HG02678 (cell line): ENCODE results near the gene PIEZO1.
"Not testable (repeated sequence)": the region's sequence is repeated elsewhere in the genome, so short reads cannot be mapped to it uniquely, and the experiment has no call there.

Source experiments
- ATAC-seq: cut with Tn5 transposase; IDR thresholded peaks from one replicate; pipeline ENCODE4 v1.9.1; 2021; ENCODE audit warnings: mild to moderate bottlenecking, moderate library complexity; ENCODE audit not compliant: unreplicated experiment

The PIEZO1 gene, protein sequence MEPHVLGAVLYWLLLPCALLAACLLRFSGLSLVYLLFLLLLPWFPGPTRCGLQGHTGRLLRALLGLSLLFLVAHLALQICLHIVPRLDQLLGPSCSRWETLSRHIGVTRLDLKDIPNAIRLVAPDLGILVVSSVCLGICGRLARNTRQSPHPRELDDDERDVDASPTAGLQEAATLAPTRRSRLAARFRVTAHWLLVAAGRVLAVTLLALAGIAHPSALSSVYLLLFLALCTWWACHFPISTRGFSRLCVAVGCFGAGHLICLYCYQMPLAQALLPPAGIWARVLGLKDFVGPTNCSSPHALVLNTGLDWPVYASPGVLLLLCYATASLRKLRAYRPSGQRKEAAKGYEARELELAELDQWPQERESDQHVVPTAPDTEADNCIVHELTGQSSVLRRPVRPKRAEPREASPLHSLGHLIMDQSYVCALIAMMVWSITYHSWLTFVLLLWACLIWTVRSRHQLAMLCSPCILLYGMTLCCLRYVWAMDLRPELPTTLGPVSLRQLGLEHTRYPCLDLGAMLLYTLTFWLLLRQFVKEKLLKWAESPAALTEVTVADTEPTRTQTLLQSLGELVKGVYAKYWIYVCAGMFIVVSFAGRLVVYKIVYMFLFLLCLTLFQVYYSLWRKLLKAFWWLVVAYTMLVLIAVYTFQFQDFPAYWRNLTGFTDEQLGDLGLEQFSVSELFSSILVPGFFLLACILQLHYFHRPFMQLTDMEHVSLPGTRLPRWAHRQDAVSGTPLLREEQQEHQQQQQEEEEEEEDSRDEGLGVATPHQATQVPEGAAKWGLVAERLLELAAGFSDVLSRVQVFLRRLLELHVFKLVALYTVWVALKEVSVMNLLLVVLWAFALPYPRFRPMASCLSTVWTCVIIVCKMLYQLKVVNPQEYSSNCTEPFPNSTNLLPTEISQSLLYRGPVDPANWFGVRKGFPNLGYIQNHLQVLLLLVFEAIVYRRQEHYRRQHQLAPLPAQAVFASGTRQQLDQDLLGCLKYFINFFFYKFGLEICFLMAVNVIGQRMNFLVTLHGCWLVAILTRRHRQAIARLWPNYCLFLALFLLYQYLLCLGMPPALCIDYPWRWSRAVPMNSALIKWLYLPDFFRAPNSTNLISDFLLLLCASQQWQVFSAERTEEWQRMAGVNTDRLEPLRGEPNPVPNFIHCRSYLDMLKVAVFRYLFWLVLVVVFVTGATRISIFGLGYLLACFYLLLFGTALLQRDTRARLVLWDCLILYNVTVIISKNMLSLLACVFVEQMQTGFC (N-terminal part only)

DNA sequence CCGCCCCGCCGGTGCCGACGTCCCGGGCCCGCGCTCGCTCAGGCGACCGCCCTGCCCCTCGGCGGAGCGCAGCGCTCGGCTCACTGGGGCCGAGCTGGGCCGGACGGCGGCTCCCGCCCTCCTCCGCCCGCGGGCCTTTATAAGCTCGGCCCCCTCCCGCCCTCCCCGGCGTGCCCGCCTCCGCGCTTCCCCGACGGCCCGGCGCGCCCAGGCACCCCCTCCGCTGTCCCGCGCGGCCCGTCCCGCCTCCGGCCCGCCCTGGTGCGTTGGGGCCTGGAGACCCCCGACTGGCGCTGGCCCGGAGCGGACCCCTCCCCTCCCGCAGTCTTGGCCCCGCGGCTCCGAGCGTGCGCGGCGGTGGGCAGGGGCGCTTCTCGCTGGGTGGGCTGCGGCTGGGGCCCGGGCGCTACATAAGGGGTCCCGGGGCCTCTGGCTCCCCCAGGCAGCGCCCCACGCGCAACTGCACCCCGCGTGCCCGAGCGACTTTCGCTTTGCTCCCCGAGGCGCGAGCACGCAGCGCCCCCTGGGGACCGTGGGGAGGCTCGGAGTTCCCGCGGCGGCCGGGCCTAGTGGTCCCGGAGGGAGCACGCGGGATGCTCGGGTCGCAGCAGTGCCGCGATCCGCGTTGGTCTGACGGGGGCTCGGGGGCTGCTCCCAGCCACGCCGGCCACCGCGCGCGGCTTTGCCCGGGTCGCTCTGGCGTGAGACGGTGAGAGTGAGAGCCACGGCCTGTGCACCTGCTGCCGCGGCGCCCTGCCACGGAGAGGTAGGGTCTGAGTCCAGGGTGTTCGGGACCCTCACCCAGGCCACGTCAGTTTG, at the start of gene PIEZO1:
TSS of gene PIEZO1 (minus strand) at position 115 of the 819 bp plus-strand sequence. CDS start 256 bp downstream, outside the sequence.
- peak; percentile 33 for ATAC-seq

DNA sequence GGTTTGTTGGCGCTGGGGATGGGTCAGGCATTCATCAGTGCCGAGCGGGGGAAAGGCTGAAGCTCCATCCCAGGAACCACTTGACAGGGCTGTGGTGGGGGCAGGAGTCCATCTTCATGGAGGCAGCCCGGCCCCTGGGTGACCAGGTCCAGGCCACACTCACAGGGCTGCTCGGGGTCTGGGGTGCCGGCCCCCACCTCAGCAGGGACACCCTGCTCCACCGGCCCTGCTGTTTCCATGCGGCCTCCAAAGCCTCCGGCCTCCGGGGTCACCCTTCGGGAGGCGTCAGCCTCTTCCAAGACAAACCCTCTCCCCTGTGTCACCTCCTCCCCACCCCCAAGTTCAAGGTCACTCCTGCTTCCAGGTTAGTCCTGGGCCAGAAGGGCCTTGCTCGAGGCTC, 49.6 kb upstream of the PIEZO1 start:
- ATAC-seq: no peak

DNA sequence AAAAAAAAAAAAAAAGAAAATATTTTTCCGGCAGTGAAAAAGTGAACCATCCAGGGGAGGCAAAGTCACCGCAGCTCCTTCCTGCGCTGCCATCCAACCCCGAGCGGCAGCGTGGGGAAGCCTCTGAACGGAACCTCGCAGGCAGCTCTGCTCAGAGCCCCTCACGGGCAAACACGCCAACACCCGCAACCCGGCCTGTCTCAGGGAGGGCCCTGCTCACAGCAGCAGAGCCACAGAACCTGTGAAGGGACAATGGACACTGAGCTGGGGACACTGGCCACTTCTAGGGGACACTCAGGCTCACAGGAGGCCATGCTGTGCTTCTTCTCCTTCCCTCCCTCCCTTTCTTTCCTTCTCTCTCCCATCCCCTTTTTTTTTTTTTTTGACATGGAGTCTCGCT, 48.1 kb upstream of the PIEZO1 start:
- ATAC-seq: no peak

DNA sequence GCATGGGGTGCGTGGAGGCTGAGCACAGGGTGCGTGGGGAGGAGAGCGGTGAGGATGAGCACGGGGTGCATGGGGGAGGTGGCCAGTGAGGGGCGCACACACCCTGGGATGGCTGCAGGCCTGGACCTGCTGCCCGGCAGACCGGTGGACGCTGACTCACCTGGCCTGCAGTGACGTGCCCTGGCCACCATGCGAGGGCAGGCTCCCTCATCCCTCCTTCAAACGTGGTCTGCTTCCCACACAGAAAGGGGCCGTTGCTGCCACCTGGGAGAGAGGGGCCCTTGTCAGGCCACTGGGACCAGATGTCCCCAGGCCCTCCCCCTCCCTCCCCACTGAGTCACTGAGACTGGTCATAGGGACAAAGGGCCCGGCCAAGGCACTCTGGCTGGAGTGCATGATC, 46.8 kb upstream of the PIEZO1 start:
- ATAC-seq: no peak

DNA sequence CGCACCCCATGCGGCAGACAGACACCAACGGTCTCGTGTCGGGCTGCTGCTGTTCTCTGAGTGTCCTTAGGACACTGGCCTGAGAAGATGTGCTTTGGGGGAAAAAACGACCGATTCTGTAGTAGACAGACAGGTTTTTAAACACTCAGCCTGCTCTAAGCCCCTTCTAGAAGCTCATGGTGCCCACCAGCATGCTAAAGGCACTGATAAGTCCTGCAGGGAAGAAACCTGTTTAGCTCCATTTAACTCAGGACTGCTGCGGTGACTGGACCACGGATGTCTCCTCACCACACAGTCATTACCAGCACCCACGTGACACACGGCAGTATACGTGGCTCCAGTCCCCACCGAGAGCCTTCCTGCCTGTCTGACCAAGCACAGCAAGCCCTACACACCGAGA, 45.8 kb upstream of the PIEZO1 start:
- ATAC-seq: no peak

DNA sequence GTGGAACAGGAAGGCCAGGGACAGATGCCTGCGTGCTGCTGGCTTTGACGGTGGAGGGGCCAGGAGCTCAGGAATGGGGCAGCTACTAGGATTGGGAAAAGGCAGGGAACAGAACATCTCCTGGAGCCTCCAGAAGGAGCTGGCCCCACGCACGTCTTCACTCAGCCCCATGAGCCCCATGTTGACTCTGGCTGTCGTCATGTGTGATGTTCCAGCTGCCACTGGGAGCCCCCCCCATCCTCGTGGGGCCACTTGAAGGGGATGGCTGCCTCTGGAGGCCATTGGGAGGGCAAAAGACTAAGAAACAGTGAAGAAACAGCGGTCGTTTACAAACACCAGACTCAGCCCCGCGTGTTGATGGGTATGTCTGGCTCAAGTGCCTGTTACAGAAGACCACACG, 45.2 kb upstream of the PIEZO1 start:
- no peak for ATAC-seq

DNA sequence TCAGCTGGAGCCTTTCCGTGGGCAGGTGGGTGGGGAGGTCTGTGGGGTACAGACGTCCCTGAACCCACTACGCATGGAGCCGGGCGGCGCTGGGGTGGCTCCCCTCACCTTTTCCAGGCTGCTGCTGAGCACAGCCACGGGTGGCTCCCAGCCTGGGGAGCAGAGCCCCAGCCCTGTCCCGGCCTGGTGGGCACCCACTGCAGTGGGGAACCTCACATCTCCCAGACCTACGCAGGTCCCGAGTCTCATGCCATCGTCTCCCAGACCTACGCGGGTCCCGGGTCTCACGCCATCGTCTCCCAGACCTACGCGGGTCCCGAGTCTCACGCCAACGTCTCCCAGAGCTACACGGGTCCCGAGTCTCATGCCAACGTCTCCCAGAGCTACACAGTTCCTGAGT, 43.7 kb upstream of the PIEZO1 start:
- no peak for ATAC-seq

DNA sequence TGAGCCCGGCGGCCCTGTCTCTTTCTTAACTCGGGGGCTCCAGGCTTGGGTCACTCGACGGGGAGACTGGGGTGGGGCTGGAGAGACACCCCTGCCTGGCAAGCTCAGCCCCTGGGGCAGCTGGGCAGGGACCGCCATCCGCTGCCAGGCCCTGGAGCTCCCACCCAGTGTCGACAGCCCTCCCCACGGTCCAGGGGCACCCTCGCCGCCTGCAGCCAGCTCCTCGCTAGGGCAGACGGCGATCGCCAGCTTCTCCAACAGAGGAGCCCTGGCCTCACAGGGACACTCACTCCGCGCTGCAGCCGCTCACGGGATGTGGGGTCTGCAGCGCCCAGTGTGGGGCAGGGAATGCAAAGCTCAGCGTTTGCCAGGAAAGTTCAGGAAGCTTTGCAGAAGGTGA, 42.7 kb upstream of the PIEZO1 start:
- no peak for ATAC-seq

DNA sequence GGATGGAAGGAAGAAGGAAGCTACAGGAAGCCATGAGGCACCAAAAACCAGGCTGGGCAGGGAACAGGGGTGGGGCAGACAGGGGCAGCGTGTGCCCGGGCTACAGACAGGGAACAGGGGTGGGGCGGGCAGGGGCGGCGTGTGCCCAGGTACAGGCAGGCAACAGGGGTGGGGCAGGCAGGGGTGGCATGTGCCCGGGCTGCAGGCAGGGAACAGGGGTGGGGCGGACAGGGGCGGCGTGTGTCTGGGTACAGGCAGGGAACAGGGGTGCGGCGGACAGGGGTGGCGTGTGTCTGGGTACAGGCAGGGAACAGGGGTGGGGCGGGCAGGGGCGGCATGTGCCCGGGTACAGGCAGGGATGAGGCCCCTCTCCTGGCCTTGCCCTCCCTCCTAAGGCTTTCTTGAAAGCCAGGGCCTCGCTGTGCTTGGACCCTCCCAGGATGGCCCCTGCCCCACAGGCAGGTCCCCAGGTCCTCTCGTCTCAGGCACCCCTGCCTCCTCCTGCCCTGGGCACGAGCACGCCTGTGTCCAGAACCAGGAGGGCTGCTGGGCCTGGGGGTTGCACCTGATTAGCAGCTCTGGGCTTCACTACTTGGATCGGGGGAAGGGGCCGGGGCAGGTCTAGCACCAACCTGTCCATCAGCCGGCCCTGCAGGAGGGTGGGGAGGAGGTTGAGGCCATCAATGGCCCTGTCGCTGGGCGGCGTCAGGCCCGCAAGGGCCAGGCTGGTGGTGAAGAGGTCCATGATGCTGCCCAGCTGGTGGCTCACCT, 41.2 kb upstream of the PIEZO1 start:
- ATAC-seq: no peak

DNA sequence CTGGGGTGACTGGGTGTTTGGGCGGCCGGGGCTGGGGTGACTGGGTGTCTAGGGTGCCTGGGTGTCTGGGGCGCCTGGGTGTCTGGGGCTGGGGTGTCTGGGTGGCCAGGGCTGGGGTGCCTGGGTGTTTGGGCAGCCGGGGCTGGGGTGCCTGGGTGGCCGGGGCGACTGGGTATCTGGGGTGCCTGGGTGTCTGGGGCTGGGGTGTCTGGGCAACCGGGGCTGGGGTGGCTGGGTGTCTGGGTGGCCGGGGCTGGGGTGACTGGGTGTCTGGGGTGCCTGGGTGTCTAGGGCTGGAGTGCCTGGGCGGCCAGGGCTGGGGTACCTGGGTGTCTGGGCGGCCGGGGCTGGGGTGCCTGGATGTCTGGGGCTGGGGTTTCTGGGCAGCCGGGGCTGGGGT, 40.1 kb upstream of the PIEZO1 start:
- ATAC-seq: no peak

DNA sequence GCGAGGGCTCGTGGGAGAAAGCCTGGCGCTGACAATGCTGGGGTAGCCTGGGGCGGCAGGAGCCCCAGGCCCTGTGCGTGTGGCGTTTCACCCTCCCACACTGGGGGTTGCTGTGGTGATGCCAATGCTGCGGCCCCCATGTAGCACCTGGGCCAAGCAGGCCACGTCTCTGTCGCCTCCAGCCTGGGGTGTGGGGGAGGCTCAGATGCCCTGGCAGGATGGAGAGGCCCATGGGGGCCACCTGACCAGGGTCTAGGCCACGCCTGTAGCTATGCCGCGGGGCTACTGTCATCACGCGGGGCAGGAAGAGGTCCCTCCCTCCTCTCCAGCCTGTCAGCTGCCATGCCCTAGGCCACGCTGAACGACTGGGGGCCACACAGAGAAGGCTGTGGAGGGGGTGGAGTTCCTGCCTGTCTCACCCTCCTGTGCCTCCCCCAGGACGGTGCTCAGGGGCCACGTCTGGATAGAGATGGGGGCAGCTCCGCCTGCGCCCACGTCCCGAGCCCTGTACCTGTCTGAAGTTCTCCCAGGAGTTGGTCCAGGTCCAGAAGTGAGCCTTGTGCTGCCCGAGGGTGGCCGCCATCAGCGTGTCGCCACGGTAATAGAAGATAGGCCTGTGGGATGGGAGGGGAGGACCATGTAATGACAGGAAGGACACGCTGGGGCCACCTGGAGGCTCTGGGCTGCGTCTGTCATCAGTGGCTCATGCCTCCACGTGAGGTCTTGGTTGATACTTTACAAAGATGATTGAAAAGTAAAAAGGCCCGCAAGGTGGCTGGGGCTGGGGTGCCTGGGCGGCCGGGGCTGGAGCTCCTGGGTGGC, 39.4 kb upstream of the PIEZO1 start:
- no peak for ATAC-seq

DNA sequence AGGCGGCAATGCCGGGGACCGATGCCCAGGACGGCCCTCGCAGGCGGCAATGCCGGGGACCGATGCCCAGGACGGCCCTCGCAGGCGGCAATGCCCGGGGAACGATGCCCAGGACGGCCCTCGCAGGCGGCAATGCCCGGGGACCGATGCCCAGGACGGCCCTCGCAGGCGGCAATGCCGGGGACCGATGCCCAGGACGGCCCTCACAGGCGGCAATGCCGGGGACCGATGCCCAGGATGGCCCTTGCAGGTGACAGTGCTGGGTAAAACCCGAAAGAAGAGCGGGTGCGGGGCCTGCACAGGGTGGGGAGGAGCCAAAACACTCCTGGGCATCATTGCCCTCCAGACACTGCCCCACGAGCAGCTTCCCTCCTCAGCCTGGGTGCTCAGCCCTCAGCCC, 38.6 kb upstream of the PIEZO1 start:
- not testable (repeated sequence) for ATAC-seq

DNA sequence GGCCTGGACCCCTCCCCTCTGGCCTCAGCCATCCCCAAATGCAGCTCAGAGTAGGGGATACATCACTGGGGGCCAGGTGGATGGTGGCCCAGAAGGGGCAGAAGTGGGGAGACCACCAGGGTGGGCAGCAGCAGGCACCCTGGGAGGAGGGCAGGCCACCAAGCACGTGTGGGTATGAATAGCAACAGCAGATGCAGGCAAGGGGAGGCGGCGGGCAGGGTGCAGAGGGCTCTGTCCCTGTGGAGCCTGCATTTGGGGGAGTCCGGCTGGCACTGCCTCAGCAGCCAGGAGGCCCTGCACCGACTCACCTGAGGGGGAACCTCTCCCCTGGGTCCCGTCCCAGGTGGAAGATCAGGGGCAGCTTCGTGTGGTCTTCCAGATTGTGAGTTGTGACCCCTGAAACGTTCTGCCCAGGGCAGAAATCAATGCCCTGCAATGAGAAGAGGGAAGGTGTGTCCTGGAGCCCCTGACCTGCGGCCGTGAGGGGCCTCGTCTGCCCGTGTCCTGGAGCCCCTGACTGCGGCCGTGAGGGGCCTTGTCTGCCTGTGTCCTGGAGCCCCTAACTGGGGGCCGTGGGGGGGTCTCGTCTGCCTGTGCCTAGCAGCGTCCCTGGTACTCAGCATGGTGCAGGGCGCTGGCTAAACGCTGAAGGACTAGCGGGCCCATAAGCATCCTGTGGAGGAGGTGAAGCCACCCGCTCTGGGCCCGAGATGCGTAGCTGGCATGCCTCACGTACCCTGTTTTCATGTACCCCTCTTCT, 37.4 kb upstream of the PIEZO1 start:
- ATAC-seq: no peak

DNA sequence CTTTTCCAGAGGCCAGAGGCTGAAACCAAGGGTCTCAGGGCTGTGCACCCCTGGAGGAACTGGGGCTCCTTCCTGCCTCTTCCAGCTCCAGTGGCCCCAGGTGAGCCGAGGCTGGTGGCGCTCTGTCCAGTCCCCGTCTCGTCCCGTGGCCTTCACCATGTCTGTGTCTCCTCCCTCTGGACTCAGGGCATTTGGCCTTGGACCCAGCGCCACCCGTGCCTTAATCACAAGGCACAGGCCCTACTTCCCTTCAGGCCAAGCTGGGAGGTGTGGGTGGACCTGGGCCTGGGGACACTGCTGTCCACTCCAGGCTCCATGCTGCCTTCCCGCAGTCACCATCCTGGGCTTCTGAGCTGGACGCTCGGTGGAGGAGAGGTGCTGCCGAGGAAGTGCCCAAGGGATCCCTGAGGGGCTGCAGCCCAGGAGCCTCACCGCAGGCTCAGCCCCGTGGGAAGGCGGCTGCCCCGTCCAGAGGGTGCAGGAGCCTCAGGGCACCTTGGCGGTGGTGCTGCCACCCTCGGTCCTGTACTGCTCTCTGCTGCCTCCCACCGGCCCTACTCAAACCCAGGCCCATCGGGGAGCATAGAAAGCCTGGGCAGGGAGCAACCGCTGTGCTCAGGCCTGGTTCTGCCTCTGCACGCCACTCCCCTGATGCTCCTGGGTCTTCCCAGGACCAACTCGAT, 36.3 kb upstream of the PIEZO1 start:
- ATAC-seq: no peak

DNA sequence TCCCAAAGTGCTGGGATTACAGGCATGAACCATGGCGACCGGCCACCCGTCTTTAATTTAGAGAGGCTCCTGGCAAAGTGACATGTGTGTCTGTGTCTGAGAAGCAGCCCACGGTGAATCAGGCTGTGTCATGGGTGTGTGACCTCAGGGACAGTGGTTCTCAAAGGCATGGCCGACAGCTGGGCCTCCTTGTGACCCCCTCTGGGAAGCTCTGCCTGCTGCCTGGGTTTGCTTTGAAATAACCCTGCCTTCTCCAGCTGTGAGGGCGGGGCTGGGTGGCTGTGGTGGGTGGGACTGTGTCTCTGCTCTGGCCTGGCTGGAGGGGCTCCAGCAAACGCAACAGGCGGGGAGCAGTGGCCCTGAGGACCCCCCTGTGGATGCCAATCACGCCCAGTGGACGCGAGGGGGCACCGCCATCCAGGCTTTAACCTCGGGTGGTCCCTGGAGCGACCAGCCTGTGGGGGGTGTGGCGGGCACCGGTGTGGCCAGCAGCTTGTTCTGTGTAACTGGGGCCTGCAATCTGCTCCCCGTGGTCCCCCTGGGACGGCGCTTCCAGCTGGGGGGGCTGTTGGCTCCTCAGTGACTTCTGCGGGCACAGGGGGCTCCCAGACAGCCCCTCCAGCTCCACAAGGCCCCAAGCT, 35.5 kb upstream of the PIEZO1 start:
- no peak for ATAC-seq

DNA sequence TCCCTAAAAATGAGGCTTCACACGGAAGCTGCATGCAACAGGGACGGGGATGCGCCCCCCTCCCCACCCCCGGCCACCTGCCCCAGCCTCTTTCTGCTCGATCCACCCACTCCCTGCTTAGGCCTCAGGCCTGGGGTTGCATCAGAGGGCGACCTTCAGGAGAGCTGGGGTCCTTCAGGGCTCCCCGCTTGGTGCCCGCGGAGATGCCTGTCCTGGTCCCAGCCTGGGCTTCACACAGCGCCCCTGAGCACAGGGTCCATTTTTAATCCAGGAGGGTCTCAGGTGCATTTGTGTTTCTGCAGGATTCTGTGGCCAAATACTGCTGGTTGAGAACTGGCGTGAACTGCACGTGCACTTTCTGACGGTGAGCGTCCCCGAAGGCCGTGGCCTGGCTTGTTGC, 34.1 kb upstream of the PIEZO1 start:
- ATAC-seq: no peak

DNA sequence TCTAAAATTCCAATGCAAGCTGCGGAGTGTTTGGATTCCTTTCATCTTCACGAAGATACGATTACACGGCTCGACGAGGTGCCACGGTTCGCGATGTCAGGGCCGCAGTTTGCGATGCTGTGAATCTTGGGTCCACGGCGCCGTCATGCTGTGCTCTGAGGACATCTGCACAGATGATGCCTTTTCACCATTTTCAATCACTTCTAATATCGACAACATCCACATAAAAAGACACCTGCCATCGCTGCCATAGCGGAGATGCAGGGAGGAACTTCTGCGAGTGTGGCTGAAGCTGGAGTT, 33.5 kb upstream of the PIEZO1 start:
- no peak for ATAC-seq
